Measurements from ENCODE around the gene UBAP1. TPM values are rescaled to one million over a fixed set of nuclear protein-coding genes. Genes with fewer than 3 reads are reported as not detected.

UBAP1 gene
- total and polyA plus RNA-seq, 9 of the 15 experiments (the other 6 are each of a cell fraction or from before 2014, with no cell fraction given) = 1.3 to 33.4 (median 16.5) TPM

DNA sequence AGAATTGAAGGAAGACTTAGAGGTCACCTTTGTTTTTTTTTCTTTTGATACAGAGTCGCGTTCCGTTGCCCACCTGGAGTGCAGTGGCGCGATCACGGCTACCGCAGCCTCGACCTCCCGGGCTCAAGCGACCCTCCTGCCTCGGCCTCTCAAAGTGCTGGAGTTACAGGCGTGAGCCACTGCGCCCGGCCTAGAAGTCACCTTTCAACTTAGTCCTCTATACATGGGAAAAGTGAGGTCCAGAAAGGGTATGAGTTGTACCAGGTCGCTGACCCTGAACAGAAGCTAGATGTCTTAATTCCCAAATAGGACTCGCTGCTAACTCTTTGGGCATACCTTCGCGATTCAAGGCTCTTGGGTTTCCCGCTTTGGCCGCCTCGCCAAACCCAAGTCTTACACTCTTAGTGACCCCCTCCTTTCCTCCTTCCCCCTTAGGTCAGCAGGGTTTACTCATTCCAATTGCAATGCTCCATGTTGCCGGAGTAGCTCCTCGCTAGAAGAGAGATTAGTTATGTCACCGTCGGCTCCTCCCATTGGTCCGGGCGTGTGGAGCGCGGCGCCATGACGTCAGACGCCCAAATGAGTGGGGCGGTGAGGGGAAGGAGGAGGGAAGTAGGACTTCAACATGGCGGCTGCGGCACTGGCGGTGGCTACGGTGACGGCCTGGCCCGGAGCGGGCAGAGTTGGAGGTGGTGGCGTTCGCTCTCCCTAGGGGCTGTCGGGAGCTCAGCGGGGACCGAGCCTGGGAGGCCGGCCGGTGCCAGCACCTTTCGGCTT lies at the start of gene UBAP1 (continued):
- TF ChIP-seq, protein P1, sequence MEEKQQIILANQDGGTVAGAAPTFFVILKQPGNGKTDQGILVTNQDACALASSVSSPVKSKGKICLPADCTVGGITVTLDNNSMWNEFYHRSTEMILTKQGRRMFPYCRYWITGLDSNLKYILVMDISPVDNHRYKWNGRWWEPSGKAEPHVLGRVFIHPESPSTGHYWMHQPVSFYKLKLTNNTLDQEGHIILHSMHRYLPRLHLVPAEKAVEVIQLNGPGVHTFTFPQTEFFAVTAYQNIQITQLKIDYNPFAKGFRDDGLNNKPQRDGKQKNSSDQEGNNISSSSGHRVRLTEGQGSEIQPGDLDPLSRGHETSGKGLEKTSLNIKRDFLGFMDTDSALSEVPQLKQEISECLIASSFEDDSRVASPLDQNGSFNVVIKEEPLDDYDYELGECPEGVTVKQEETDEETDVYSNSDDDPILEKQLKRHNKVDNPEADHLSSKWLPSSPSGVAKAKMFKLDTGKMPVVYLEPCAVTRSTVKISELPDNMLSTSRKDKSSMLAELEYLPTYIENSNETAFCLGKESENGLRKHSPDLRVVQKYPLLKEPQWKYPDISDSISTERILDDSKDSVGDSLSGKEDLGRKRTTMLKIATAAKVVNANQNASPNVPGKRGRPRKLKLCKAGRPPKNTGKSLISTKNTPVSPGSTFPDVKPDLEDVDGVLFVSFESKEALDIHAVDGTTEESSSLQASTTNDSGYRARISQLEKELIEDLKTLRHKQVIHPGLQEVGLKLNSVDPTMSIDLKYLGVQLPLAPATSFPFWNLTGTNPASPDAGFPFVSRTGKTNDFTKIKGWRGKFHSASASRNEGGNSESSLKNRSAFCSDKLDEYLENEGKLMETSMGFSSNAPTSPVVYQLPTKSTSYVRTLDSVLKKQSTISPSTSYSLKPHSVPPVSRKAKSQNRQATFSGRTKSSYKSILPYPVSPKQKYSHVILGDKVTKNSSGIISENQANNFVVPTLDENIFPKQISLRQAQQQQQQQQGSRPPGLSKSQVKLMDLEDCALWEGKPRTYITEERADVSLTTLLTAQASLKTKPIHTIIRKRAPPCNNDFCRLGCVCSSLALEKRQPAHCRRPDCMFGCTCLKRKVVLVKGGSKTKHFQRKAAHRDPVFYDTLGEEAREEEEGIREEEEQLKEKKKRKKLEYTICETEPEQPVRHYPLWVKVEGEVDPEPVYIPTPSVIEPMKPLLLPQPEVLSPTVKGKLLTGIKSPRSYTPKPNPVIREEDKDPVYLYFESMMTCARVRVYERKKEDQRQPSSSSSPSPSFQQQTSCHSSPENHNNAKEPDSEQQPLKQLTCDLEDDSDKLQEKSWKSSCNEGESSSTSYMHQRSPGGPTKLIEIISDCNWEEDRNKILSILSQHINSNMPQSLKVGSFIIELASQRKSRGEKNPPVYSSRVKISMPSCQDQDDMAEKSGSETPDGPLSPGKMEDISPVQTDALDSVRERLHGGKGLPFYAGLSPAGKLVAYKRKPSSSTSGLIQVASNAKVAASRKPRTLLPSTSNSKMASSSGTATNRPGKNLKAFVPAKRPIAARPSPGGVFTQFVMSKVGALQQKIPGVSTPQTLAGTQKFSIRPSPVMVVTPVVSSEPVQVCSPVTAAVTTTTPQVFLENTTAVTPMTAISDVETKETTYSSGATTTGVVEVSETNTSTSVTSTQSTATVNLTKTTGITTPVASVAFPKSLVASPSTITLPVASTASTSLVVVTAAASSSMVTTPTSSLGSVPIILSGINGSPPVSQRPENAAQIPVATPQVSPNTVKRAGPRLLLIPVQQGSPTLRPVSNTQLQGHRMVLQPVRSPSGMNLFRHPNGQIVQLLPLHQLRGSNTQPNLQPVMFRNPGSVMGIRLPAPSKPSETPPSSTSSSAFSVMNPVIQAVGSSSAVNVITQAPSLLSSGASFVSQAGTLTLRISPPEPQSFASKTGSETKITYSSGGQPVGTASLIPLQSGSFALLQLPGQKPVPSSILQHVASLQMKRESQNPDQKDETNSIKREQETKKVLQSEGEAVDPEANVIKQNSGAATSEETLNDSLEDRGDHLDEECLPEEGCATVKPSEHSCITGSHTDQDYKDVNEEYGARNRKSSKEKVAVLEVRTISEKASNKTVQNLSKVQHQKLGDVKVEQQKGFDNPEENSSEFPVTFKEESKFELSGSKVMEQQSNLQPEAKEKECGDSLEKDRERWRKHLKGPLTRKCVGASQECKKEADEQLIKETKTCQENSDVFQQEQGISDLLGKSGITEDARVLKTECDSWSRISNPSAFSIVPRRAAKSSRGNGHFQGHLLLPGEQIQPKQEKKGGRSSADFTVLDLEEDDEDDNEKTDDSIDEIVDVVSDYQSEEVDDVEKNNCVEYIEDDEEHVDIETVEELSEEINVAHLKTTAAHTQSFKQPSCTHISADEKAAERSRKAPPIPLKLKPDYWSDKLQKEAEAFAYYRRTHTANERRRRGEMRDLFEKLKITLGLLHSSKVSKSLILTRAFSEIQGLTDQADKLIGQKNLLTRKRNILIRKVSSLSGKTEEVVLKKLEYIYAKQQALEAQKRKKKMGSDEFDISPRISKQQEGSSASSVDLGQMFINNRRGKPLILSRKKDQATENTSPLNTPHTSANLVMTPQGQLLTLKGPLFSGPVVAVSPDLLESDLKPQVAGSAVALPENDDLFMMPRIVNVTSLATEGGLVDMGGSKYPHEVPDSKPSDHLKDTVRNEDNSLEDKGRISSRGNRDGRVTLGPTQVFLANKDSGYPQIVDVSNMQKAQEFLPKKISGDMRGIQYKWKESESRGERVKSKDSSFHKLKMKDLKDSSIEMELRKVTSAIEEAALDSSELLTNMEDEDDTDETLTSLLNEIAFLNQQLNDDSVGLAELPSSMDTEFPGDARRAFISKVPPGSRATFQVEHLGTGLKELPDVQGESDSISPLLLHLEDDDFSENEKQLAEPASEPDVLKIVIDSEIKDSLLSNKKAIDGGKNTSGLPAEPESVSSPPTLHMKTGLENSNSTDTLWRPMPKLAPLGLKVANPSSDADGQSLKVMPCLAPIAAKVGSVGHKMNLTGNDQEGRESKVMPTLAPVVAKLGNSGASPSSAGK (IDR thresholded peaks at IDR 0.05) = no peak
- TF ChIP-seq TAF7 (tag; IDR thresholded peaks at IDR 0.05) (peak; percentile 86), ELF4 (CRISPR knock-in tag; IDR thresholded peaks at IDR 0.05) (no peak; the same call in 1 of the 2 replicates), ETV1 (tag; conservative IDR thresholded peaks at IDR 0.05; ENCODE audit: low read depth) (no peak), KLF13 (tag; IDR thresholded peaks at IDR 0.05; ENCODE audit: borderline replicate concordance, low read depth) (no peak), GABPB2 (CRISPR knock-in tag; conservative IDR thresholded peaks at IDR 0.05) (no peak), HDGF (IDR thresholded peaks at IDR 0.05) (no peak), BCL6 (CRISPR knock-in tag; IDR thresholded peaks at IDR 0.05) (no peak), BRD4 (IDR thresholded peaks at IDR 0.05) (0 out of 2 replicates have a peak, but pooled peaks have one; percentile 41), KLF6 (CRISPR knock-in tag; IDR thresholded peaks at IDR 0.05; ENCODE audit: borderline replicate concordance) (no peak), DDX20 (tag; IDR thresholded peaks at IDR 0.05; ENCODE audit: low read depth) (no peak), NFRKB (IDR thresholded peaks at IDR 0.05; ENCODE audit: low read depth) (peak; percentile 97), ZNF354B (CRISPR knock-in tag; IDR thresholded peaks at IDR 0.05) (no peak)
- TF ChIP-seq, protein P2, sequence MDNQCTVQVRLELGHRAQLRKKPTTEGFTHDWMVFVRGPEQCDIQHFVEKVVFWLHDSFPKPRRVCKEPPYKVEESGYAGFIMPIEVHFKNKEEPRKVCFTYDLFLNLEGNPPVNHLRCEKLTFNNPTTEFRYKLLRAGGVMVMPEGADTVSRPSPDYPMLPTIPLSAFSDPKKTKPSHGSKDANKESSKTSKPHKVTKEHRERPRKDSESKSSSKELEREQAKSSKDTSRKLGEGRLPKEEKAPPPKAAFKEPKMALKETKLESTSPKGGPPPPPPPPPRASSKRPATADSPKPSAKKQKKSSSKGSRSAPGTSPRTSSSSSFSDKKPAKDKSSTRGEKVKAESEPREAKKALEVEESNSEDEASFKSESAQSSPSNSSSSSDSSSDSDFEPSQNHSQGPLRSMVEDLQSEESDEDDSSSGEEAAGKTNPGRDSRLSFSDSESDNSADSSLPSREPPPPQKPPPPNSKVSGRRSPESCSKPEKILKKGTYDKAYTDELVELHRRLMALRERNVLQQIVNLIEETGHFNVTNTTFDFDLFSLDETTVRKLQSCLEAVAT (IDR thresholded peaks at IDR 0.05) = no peak
- TF ChIP-seq, protein P3, sequence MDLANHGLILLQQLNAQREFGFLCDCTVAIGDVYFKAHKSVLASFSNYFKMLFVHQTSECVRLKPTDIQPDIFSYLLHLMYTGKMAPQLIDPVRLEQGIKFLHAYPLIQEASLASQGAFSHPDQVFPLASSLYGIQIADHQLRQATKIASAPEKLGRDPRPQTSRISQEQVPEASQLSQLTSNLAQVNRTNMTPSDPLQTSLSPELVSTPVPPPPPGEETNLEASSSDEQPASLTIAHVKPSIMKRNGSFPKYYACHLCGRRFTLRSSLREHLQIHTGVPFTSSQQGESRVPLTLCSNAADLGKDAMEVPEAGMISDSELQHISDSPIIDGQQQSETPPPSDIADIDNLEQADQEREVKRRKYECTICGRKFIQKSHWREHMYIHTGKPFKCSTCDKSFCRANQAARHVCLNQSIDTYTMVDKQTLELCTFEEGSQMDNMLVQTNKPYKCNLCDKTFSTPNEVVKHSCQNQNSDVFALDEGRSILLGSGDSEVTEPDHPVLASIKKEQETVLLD (IDR thresholded peaks at IDR 0.05) = peak; percentile 81
